GM12878 (cell line): ENCODE results near the gene FARSB.

Source experiments
- E2F4 ChIP-seq: IDR thresholded peaks from 2 replicates; pipeline ENCODE4 v1.6.1; 2012; ENCODE audit warnings: low read depth, low read length, improper control_type of control experiment
- JUND ChIP-seq: IDR thresholded peaks from 2 replicates; pipeline ENCODE4 v1.6.1; 2012; ENCODE audit warnings: low read depth, mild to moderate bottlenecking, low read length, improper control_type of control experiment, moderate library complexity
- KDM1A ChIP-seq: fragments of 200-600 bp; sonication (generic); IDR thresholded peaks from 2 replicates; pipeline ENCODE4 v1.6.1; 2016; ENCODE audit warnings: borderline replicate concordance
- POLR2AphosphoS5 ChIP-seq: IDR thresholded peaks from 2 replicates; pipeline ENCODE4 v1.6.1; 2011; ENCODE audit warnings: mild to moderate bottlenecking, low read length, inconsistent platforms
- RFX5 ChIP-seq: IDR thresholded peaks from 2 replicates; pipeline ENCODE4 v1.6.1; 2011; ENCODE audit warnings: low read depth, low read length, improper control_type of control experiment
- SUZ12 ChIP-seq: fragments of 200-600 bp; sonication (generic); IDR thresholded peaks from one replicate; pipeline ENCODE4 v1.6.1; 2018; ENCODE audit warnings: antibody characterized with exemption, mild to moderate bottlenecking; ENCODE audit not compliant: unreplicated experiment
- TBL1XR1 ChIP-seq: IDR thresholded peaks from 2 replicates; pipeline ENCODE4 v1.6.1; 2012; ENCODE audit warnings: low read depth, low read length, improper control_type of control experiment

DNA sequence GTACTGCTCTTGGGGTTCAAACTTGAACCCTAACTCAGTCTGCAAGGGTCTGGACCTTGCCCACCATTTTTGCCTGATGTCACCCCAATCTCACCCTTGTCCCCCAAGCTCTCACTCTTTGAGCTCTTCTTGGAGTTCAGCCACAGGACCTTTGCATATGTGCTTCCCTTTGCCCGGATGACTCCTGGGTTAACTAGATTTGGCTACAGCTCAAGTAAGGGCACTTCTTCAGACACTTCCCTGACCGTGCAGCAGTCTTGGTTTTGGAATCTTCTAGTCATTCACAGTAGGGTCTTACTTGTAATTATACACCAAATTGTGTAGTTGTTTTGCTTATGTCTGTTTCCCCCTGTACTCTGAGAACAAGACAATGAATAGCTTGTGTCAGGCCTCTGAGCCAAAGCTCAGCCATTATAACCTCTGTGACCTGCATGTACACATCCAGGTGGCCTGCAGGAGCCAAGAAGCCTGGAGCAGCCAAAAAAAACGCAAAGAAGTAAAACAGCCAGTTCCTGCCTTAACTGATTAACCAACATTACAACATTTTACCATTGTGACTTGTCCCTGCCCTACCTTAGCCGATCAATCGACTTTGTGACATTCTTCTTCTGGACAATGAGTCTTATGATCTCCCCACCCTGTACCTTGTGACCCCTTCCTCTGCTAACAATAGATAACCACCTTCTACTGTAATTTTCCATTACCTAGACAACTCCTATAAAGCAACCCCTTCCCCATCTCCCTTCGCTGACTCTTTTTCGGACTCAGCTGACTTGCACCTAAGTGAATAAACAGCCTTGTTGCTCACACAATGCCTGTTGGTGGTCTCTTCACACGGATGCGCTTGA is 14.5 kb upstream of the FARSB start:
- TF ChIP-seq JUND (no peak), RFX5 (no peak), SUZ12 (no peak), E2F4 (no peak), TBL1XR1 (no peak), POLR2AphosphoS5 (no peak), KDM1A (no peak)
